ENCODE results near the gene NCKAP1.
"Not testable (repeated sequence)": the region's sequence is repeated elsewhere in the genome, so short reads cannot be mapped to it uniquely, and the experiment has no call there.

The NCKAP1 gene

DNA sequence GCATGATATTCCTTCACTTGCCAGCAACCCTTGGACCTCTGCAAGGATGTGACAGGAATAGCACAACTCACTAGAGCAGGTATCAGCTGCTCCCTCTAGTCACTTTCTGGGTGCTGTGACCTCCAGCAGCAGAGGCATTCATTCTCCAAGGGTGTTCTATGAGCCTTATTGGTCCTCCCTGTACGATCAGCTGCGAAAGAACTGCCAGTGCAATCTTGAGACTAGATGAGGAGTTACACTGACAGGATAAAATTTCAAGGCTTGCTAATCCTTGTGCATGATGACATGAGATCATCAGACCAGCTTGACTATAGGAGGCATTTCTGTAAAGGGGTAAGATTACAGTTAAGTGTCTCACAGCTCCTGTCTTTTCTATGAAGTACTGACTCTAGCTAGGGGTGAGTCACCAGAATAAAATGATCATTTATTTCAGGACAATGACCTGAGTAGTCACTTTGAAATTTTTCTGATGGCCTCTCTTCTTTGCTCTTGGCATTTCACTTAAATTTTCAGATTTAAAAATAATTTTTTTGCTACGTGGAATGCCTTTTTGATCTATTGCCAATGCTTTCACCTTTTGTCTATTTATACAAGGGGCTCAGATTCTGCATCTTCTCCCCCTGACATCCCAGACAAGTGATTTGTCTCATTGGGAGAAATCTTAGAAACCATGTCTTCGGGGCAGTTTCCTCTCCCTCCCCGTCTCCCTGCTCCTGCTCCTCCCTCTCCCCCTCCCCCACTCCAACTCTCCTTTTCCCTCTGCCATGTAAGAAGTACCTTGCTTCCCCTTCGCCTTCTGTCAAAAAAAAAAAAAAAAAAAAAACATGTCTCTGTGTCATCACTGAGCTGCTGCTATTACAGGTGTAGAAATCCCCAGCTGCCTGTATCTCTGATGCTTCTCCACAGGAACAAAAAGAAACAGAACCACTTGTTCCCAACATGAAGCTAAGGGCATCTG, 122.6 kb downstream of the NCKAP1 start:
- in situ Hi-C loops (cut with MboI; ENCODE audit: low sequenced_read_pairs), result no loop called here

DNA sequence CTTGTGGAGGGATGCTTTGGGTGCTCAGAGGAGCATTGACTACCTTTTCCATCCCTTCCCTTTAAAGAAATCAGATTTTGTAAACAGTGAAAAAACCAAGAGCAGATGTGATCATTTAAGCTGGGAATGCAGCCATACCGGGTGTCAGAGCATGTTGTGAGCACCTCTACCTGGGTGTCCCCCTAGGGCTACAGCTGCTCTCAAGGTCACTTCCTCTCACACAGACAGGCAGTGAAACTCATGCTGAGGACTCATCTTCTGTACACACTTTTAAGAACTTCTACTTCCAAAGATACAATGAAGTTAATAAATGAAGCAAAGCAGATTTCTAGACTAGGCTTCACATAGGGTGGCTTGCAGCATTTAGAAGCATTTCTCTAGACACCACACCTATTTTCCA, 123.4 kb downstream of the NCKAP1 start:
- in situ Hi-C loops (cut with MboI; ENCODE audit: low sequenced_read_pairs), result no loop called here

DNA sequence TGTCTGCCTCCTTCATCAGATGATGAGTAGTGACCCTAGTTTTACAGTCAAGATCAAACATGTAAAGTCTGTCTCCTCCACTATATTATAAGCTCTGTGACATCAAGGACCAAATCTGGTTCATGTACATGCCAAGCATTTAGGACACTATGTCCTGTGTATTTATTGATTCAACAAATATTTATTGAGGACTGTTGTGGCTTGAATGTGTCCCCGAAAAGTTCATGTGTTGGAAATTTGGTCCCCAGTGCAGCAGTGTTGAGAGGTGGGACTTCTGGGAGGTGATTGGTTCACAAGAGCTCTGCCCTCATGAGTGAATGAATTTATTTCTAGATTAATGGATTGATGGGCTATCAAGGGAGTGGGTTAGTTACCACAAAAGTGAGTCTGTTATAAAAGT, 125.2 kb downstream of the NCKAP1 start:
- in situ Hi-C loops (cut with MboI; ENCODE audit: low sequenced_read_pairs), result no loop called here

DNA sequence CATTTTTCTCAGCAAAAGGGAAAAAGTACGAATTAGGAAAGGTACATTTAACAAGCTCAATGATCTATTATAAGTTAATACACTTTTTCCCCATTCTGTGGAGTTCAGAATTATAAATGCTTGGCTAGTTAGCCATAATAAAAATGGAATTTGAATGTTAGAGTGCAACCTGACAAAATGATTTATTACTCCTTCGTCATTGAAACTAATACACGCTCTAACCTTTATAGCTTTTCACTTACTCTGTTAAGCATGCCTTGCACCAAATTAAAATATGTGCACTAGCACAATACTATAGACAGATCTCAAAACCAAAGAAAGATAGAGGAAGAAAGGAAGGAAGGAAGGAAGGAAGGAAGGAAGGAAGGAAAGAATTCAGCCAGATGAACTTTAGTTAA, 125.7 kb downstream of the NCKAP1 start:
- in situ Hi-C loops (cut with MboI; ENCODE audit: low sequenced_read_pairs), result no loop called here

DNA sequence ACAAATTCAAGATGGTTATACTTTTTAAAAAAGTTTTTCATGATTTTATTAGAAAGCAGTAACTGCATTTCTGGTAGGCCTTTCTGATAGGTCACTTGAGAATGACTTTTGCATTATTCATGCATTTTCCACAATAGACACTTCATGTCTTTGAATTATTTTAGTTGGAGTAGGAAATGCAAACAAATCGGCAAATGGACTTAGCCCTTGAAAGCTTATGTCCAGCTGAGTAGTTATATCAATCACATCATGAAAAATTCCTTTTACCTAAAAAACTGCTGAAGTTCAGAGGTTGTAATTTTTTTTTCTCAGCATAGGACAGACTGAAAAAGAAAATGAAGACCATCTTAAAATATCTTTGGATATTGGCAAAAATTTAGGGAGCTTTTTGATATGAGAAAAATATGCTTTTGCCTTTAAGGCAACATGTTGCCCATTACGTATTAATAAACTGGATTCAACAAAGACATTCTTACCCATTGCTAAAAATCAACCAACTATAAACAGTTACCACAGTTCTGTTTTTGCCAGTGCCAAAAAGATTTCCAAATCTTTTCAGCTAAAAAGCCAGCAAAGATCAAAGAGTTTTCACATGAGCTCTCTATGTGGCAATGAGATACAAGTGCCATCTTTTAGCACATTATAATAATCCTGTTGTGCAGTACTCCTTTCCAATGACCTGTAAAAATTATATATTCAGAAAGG, 126.3 kb downstream of the NCKAP1 start:
- in situ Hi-C loops (cut with MboI; ENCODE audit: low sequenced_read_pairs), result no loop called here

DNA sequence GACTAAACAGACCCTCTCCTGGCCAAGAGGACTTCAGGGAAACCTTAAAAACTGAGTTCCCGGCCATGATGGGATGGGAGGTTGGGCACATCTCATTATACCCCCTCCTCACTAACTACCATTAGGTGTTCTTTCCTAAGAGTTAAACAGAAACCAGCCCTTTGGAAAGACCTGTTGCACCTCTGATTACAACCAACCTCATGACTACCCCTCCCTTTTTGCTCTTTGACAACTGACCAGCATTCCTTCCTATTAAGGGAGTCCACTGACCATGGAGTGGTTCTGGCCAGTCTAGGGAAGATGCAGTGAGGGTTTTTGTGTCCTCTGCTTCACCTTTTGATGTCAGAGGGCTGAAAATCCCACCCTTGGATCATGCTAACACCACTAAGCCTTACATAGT, 127.3 kb downstream of the NCKAP1 start:
- in situ Hi-C loops (cut with MboI; ENCODE audit: low sequenced_read_pairs), result no loop called here

DNA sequence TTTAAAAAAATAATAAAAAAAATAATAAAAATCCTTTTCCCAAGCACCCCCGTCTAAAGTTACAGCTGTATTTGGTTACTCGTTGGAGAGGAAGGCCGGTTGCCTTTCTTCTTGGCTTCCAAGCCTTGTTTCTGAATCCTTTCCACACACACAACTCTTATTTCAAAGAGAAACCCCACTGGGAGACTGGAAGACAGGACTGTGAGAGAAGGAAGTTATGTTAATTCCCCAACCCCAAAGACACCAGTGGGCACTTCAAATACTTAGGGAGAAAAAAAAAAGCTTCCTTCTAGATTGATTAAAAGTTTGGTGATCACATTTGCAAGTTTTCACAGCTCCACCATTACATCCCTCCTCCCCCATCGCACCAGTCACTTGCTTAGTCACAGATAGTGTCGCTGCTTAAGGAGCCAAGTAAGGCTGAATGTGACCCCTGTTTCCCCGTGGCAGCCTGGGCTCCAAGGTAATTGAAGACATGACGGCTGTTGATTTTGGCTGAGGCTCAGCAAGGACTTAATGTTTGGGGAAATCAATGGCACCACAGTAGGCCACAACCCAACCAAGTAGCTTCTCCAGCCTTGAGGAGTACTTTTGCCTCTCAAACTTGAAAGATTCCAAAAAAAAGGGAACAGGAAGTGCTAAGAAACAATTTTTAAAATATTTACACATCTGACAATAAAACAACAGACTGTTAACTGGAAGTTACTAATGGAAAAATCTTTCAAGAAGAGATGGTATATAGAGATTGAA, 131.0 kb downstream of the NCKAP1 start:
- in situ Hi-C loops (cut with MboI; ENCODE audit: low sequenced_read_pairs), result no loop called here

DNA sequence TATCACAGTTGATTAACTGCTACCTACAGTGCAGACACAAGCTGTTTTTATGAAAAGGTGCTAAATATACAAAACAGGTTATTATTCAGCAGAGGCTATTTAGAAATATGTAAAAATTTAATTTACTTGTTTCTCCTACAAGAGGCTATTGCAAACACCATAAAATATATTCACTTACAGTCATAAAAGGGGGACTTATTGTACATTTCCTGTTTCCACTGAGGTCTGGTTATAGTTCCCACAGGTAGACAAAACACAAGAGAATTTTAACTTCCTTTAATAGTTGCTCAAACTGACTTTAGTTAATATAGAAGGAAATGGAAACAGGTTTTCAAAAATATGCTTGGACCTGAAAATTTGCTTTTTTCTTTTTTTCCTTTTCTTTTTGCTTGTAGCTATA, 131.8 kb downstream of the NCKAP1 start:
- in situ Hi-C loops (cut with MboI; ENCODE audit: low sequenced_read_pairs), result no loop called here

DNA sequence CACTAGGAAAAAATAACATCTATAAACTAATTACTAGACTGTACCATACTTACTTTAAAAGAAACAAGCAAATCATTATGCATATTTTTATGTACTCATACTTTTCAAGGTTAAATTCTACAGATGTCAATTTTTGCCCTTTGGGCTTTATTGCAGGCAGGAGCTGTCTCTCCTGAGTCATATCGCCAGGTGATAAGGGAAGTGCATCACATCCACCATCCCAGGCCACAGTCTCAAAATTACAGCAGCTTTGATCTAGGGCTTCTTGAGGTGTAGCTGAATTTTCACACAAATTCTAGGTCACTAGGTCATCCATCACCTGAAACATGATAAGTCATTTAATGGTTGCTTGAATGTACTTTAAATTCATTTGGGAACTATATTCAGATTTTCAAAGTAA, 133.4 kb downstream of the NCKAP1 start:
- in situ Hi-C loops (cut with MboI; ENCODE audit: low sequenced_read_pairs), result no loop called here

DNA sequence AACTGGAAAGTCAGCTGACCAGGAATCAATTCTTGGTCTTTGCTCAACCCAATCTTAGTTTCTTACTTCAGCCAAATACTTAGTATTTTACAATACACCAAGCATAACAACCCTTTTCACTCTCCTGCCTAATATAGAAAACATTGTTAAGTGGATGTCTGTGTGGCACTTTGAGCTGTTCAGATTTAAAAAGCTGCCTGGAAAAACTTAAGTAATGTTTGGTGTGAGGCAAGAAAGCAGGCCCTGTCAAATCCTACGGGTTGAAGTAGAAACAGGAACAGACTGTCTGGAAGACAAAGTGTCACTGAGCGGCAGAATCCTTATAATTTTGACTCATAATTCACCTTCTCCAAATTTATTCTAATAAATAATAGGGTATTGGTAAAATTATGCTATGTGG, 134.7 kb downstream of the NCKAP1 start:
- in situ Hi-C loops (cut with MboI; ENCODE audit: low sequenced_read_pairs), result no loop called here

DNA sequence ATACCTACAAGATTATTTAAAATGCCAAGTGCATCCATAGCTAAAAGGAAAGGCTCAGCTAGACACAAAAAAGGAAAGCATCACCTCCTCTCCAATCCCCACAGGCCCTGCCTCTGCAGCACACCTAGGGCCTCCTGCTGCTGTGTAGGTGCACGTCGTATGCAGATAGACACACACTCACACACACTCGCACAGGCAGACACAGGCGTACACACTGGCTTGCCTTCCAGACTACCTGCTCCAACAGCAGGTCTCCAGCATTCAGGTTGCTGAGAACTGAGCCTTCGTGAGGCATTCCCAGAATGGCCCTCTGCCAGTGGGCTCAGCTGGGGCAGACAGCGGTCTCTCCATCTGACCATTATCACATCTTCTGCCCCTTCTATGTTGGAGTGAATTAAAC, 136.5 kb downstream of the NCKAP1 start:
- in situ Hi-C loops (cut with MboI; ENCODE audit: low sequenced_read_pairs), result no loop called here

DNA sequence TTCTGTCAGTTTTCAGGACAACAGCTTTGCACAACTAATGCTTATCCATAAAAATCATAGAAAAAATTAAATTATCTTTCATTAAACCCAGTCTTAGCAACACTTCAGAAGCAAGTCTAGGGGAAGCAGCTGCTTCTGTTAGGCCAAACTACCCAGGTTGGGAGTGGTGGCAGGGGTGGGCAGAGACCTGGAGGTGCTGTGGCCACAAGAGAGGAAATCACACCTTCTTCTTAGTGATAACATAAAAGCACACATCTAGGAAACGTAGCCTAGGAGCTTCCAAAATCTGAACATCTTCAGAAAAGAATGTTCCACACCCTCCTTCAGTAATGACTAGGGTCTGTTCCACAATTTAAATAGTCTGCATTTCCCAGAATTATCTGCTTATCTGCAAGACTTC, 139.5 kb downstream of the NCKAP1 start:
- in situ Hi-C loops (cut with MboI; ENCODE audit: low sequenced_read_pairs), result no loop called here

DNA sequence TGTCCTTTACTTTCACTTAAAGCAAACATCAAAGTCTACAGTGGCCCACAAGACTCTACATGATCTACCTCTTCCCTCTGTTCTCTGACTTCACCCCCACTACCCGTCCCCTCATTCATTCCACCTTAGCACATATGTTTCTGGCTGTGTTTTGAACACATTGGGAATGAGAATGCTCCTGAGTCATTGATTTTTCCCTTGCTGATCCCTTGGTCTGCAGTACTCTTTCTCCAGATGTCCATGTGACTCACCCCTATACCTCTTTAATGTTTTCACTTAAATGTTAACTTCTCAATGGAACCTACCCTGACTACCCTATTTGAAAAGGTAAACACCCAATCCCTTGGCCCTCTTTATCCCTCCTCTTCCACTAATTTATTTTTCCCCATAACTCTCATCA, 141.1 kb downstream of the NCKAP1 start:
- in situ Hi-C loops (cut with MboI; ENCODE audit: low sequenced_read_pairs), result no loop called here

DNA sequence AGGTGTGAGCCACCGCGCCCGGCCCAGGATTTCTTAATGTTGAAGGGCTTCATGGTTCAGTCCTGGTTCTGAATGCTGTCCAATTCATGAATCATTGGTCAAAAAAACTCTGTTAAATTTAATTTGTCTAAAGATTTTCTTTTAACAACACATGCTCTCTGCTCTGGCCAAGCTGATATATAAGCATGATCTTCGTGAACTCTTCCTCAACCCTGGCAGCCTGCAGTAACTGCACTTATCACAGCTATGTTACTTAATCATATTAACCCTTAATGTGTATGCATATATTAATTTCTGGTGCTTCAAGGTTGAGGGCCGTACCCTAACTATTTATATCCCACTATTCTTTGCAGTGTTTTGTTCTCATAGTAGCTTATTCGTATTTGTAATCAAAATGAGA, 142.5 kb downstream of the NCKAP1 start:
- in situ Hi-C loops (cut with MboI; ENCODE audit: low sequenced_read_pairs), result no loop called here

DNA sequence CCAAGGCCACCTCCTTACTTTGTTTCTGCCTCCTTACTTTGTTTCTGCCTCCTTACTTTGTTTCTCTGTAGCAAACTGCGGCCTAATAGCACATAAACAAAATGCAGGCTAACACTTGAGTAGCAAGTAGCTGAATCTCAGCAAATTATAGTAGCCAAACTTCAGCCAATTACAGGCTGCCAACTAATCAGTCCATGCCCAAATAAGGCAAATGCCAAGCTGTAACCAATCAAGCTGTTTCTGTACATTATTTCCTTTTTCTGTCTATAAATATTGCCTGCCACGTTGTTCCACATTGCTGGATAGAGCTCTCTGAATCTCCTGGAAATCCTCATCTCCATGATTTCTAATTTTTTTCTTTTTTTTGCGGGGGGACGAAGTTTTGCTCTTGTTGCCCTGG, 143.1 kb downstream of the NCKAP1 start:
- in situ Hi-C loops (cut with MboI; ENCODE audit: low sequenced_read_pairs), result no loop called here

DNA sequence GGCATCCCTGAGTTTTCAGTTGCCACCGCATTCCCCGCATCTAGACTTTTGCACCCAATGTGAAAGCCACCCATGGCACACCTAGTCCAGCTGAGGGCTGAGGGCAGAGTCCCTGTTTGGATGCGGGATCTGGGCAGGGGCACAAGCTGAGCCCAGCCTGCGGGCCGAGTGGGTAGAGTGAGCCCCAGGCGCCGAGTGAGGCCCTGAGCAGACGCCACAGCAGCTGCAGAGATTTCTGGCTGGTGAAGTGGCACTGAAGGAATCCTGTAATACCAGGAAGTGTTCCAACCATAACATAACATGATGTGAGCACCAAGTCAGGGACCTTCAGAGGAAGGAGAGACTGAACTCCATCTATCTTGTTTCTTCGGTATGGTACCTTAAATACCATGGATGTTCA, 144.1 kb downstream of the NCKAP1 start:
- in situ Hi-C loops (cut with MboI; ENCODE audit: low sequenced_read_pairs), result no loop called here

DNA sequence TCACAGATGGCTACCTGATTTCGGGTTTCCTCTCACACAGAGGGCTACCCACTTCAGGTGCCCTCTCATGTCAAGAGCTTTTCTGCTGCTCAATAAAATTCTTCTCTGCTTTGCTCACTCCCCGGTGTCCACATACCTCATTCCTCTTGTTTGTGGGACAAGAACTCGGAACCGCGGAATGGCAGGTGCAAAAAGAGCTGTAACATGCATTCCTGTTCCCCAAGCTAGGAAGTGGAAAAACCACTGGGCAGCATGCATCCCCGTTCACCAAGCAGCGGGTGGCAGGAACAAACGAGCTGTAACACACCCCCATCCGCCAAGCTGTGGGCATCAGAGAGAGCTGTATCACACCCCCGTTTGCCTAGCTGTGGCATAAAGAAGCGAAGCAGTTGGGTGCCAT, 144.6 kb downstream of the NCKAP1 start:
- in situ Hi-C loops (cut with MboI; ENCODE audit: low sequenced_read_pairs), result no loop called here

DNA sequence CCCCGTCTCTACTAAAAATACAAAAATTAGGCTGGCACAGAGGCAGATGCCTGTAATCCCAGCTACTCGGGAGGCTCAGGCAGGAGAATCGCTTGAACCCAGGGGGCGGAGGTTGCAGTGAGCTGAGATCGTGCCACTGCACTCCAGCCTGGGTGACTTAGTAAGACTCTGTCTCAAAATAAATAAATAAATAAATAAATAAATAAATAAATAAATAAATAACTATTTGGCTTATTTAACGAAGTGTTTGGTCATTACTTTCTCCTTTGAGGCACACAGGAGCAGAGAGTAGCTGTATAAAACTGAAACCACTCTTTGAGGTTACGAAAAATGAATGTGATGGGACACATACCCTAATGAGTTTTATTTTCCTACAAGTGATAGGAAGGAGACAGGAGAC, 145.2 kb downstream of the NCKAP1 start:
- in situ Hi-C loops (cut with MboI; ENCODE audit: low sequenced_read_pairs), result not testable (repeated sequence)

DNA sequence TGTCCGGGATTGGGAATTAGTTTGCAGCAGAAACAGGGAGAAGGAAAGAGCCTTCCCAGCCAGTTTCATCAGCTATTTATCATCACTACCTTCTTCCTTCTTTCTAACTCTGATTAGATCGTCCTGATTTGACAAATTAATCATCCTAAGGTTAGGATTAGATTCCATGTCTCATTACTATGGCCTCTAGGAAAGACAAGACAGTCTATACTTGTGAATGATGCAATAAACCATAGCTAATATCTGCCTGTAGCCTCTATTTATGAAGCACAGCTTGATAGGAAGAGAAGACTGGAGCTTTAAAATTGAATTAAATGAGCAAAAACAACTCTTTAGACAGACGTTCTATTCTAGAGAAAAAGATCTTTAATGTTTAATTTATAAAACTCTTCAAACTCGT, 146.6 kb downstream of the NCKAP1 start:
- in situ Hi-C loops (cut with MboI; ENCODE audit: low sequenced_read_pairs), result no loop called here

DNA sequence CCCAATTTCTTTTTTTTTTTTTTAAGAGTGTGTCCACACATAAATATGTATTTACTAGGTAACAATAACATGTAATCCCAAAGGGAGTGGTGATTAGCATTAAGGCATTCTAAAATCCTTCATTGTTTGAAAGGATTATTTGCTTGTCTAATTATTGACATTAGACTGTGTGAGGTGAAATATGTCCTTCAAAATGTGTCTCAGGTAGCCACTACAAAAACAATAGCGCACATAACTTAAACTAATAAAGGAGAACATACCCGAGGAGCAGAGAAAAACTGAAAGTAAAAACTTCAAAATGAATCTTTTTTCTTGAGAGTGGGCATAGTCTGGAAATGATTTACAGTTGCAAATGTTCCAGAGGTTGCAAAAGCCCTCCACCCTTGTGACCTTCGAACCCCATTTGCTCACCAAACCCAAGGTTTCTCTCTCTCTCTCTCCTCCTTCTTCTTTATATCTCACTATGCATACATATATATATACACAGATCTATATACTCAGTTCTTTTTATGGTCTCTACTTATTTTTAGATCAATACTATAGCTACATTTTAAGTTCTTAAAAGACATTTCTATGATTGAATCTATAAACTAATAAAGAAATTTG, 147.4 kb downstream of the NCKAP1 start:
- in situ Hi-C loops (cut with MboI; ENCODE audit: low sequenced_read_pairs), result no loop called here

DNA sequence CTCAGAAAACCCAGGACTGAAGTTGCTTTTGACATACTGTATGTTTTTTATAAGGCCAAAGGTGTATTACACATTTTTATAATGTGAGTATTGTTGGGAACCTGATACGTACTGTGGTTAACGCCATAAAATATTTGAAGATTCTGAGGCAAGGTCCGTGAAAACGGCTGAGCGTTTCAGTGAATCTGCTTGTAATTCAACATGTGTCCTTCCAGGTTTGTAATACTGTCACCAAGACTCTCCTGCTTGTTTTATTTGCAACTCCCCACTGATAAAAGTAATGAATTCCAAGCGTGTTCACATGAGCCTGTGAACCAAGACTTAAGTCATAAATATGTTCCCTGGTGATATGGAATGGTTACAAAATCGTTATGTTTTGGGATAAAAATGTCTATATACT, 148.0 kb downstream of the NCKAP1 start:
- in situ Hi-C loops (cut with MboI; ENCODE audit: low sequenced_read_pairs), result no loop called here
